ENCODE data around the gene L2HGDH. TPM values are rescaled to one million over a fixed set of nuclear protein-coding genes. Genes with fewer than 3 reads are reported as not detected.
A peak's percentile ranks its signal among the peaks of the same experiment; 100 is the strongest.
"Not testable (repeated sequence)": the region's sequence is repeated elsewhere in the genome, so short reads cannot be mapped to it uniquely, and the experiment has no call there.

The L2HGDH gene
- total RNA-seq, 1 experiment from 2014 or later, result 32.9 TPM

GRCh38 chr14:50319293-50319692 is 7.3 kb upstream of the L2HGDH start:
- Histone ChIP-seq H3K4me1 (ENCODE audit: low read length) (peaks cover 44% of the 10 kb centered on the region), H3K9ac (ENCODE audit: low read length) (peak overlapping the region; percentile 56; the same call in 1 of the 2 replicates), H3K4me3 (ENCODE audit: low read length) (peak overlapping the region; percentile 16; the same call in 1 of the 2 replicates), H3K36me3 (ENCODE audit: insufficient read depth, low read length) (peaks cover 28% of the 10 kb centered on the region), H4K20me1 (ENCODE audit: insufficient read depth, low read depth, low read length) (no peaks in the 10 kb centered on the region), H3K9me2 (replicated peaks; ENCODE audit: insufficient read depth, low read length) (no peaks in the 10 kb centered on the region), H3K27me3 (ENCODE audit: low read length) (no peaks in the 10 kb centered on the region), H3K4me2 (ENCODE audit: low read depth, low read length, poor library complexity, severe bottlenecking) (peak overlapping the region; percentile 77), H3K27ac (ENCODE audit: low read length) (peak overlapping the region; percentile 65), H2AFZ (ENCODE audit: low read length) (no peak overlapping the region), H3K79me2 (ENCODE audit: low read length) (peaks cover 75% of the 10 kb centered on the region), H3K9me3 (ENCODE audit: low read length) (no peaks in the 10 kb centered on the region)
- DNase-seq, result no peak

- Histone ChIP-seq H3K9me2 (replicated peaks; ENCODE audit: insufficient read depth, low read length) (no peaks in the 10 kb centered on the region), H3K79me2 (ENCODE audit: low read length) (peaks cover 80% of the 10 kb centered on the region), H3K4me1 (ENCODE audit: low read length) (peaks cover 51% of the 10 kb centered on the region), H3K4me2 (ENCODE audit: low read depth, low read length, poor library complexity, severe bottlenecking) (no peak overlapping the region), H3K27ac (ENCODE audit: low read length) (peak overlapping the region; percentile 40), H3K27me3 (ENCODE audit: low read length) (no peaks in the 10 kb centered on the region), H3K9me3 (ENCODE audit: low read length) (0 out of 2 replicates have a peak, but pooled peaks cover 2% of the 10 kb centered on the region), H3K36me3 (ENCODE audit: insufficient read depth, low read length) (peaks cover 28% of the 10 kb centered on the region), H2AFZ (ENCODE audit: low read length) (no peak overlapping the region), H3K9ac (ENCODE audit: low read length) (no peak overlapping the region), H4K20me1 (ENCODE audit: insufficient read depth, low read depth, low read length) (no peaks in the 10 kb centered on the region), H3K4me3 (ENCODE audit: low read length) (no peak overlapping the region)
- DNase-seq, result peak; percentile 56
Observed at GRCh38 chr14:50318031-50318626, 6.1 kb upstream of the L2HGDH start.

- Histone ChIP-seq H3K79me2 (ENCODE audit: low read length) (peaks cover 86% of the 10 kb centered on the region), H3K4me3 (ENCODE audit: low read length) (peak overlapping the region; percentile 77; the same call in 1 of the 2 replicates), H3K4me1 (ENCODE audit: low read length) (peaks cover 42% of the 10 kb centered on the region), H3K36me3 (ENCODE audit: insufficient read depth, low read length) (peaks cover 22% of the 10 kb centered on the region), H3K4me2 (ENCODE audit: low read depth, low read length, poor library complexity, severe bottlenecking) (peak overlapping the region; percentile 80)
- not testable (repeated sequence) for H3K9ac ChIP-seq (ENCODE audit: low read length); H2AFZ ChIP-seq (ENCODE audit: low read length); H4K20me1 ChIP-seq (ENCODE audit: insufficient read depth, low read depth, low read length); H3K27ac ChIP-seq (ENCODE audit: low read length); DNase-seq; H3K9me3 ChIP-seq (ENCODE audit: low read length); H3K9me2 ChIP-seq (replicated peaks; ENCODE audit: insufficient read depth, low read length); H3K27me3 ChIP-seq (ENCODE audit: low read length)
Observed at GRCh38 chr14:50314098-50314497, 2.1 kb upstream of the L2HGDH start.

GRCh38 chr14:50312734-50313054 is 665 bp upstream of the L2HGDH start:
- peaks cover 28% of the 10 kb centered on the region for H3K4me1 ChIP-seq (ENCODE audit: low read length)
- no peaks in the 10 kb centered on the region for H3K9me2 ChIP-seq (replicated peaks; ENCODE audit: insufficient read depth, low read length)
- DNase-seq, result no peak
- H3K9me3 ChIP-seq (ENCODE audit: low read length), result 0 out of 2 replicates have a peak, but pooled peaks cover 2% of the 10 kb centered on the region
- H3K4me2 ChIP-seq (ENCODE audit: low read depth, low read length, poor library complexity, severe bottlenecking), result peak overlapping the region; percentile 80
- H2AFZ ChIP-seq (ENCODE audit: low read length), result peak overlapping the region; percentile 61; the same call in 1 of the 2 replicates
- H3K79me2 ChIP-seq (ENCODE audit: low read length), result peaks cover 86% of the 10 kb centered on the region
- peak overlapping the region; percentile 76 for H3K9ac ChIP-seq (ENCODE audit: low read length)
- H3K27me3 ChIP-seq (ENCODE audit: low read length), result no peaks in the 10 kb centered on the region
- H3K27ac ChIP-seq (ENCODE audit: low read length), result peak overlapping the region; percentile 67
- H3K36me3 ChIP-seq (ENCODE audit: insufficient read depth, low read length), result peaks cover 22% of the 10 kb centered on the region
- H3K4me3 ChIP-seq (ENCODE audit: low read length), result peak overlapping the region; percentile 77
- no peaks in the 10 kb centered on the region for H4K20me1 ChIP-seq (ENCODE audit: insufficient read depth, low read depth, low read length)

GRCh38 chr14:50311337-50311971 is 575 bp downstream of the L2HGDH start:
- DNase-seq, result peak; percentile 61
- peak overlapping the region; percentile 67 for H3K27ac ChIP-seq (ENCODE audit: low read length)
- H3K4me3 ChIP-seq (ENCODE audit: low read length), result peak overlapping the region; percentile 77
- H3K27me3 ChIP-seq (ENCODE audit: low read length), result no peaks in the 10 kb centered on the region
- peaks cover 23% of the 10 kb centered on the region for H3K4me1 ChIP-seq (ENCODE audit: low read length)
- peak overlapping the region; percentile 76 for H3K9ac ChIP-seq (ENCODE audit: low read length)
- peak overlapping the region; percentile 15 for H2AFZ ChIP-seq (ENCODE audit: low read length)
- H3K36me3 ChIP-seq (ENCODE audit: insufficient read depth, low read length), result peaks cover 20% of the 10 kb centered on the region
- H3K4me2 ChIP-seq (ENCODE audit: low read depth, low read length, poor library complexity, severe bottlenecking), result peak overlapping the region; percentile 80
- H4K20me1 ChIP-seq (ENCODE audit: insufficient read depth, low read depth, low read length), result no peaks in the 10 kb centered on the region
- H3K79me2 ChIP-seq (ENCODE audit: low read length), result peaks cover 86% of the 10 kb centered on the region
- 0 out of 2 replicates have a peak, but pooled peaks cover 2% of the 10 kb centered on the region for H3K9me3 ChIP-seq (ENCODE audit: low read length)
- H3K9me2 ChIP-seq (replicated peaks; ENCODE audit: insufficient read depth, low read length), result no peaks in the 10 kb centered on the region

GRCh38 chr14:50310445-50310844 is 1.6 kb downstream of the L2HGDH start:
- no peaks in the 10 kb centered on the region for H4K20me1 ChIP-seq (ENCODE audit: insufficient read depth, low read depth, low read length)
- H3K4me1 ChIP-seq (ENCODE audit: low read length), result peaks cover 23% of the 10 kb centered on the region
- H3K27me3 ChIP-seq (ENCODE audit: low read length), result no peaks in the 10 kb centered on the region
- H2AFZ ChIP-seq (ENCODE audit: low read length), result no peak overlapping the region
- H3K27ac ChIP-seq (ENCODE audit: low read length), result no peak overlapping the region
- H3K9me3 ChIP-seq (ENCODE audit: low read length), result 0 out of 2 replicates have a peak, but pooled peaks cover 2% of the 10 kb centered on the region
- no peaks in the 10 kb centered on the region for H3K9me2 ChIP-seq (replicated peaks; ENCODE audit: insufficient read depth, low read length)
- H3K4me3 ChIP-seq (ENCODE audit: low read length), result peak overlapping the region; percentile 77
- H3K9ac ChIP-seq (ENCODE audit: low read length), result peak overlapping the region; percentile 76
- H3K4me2 ChIP-seq (ENCODE audit: low read depth, low read length, poor library complexity, severe bottlenecking), result peak overlapping the region; percentile 80
- H3K36me3 ChIP-seq (ENCODE audit: insufficient read depth, low read length), result peaks cover 14% of the 10 kb centered on the region
- no peak for DNase-seq
- peaks cover 87% of the 10 kb centered on the region for H3K79me2 ChIP-seq (ENCODE audit: low read length)

GRCh38 chr14:50308363-50308915 is 3.6 kb downstream of the L2HGDH start:
- Histone ChIP-seq H2AFZ (ENCODE audit: low read length) (no peak overlapping the region), H3K4me1 (ENCODE audit: low read length) (peaks cover 19% of the 10 kb centered on the region), H4K20me1 (ENCODE audit: insufficient read depth, low read depth, low read length) (no peaks in the 10 kb centered on the region), H3K27ac (ENCODE audit: low read length) (no peak overlapping the region), H3K4me2 (ENCODE audit: low read depth, low read length, poor library complexity, severe bottlenecking) (no peak overlapping the region), H3K9me3 (ENCODE audit: low read length) (no peaks in the 10 kb centered on the region), H3K36me3 (ENCODE audit: insufficient read depth, low read length) (peaks cover 10% of the 10 kb centered on the region; the same call in 1 of the 2 replicates), H3K4me3 (ENCODE audit: low read length) (no peak overlapping the region), H3K9ac (ENCODE audit: low read length) (no peak overlapping the region), H3K79me2 (ENCODE audit: low read length) (peaks cover 94% of the 10 kb centered on the region), H3K9me2 (replicated peaks; ENCODE audit: insufficient read depth, low read length) (no peaks in the 10 kb centered on the region), H3K27me3 (ENCODE audit: low read length) (no peaks in the 10 kb centered on the region)
- no peak for DNase-seq

GRCh38 chr14:50303744-50304471 is 8.1 kb downstream of the L2HGDH start:
- no peak overlapping the region for H3K4me2 ChIP-seq (ENCODE audit: low read depth, low read length, poor library complexity, severe bottlenecking)
- no peaks in the 10 kb centered on the region; the same call in 1 of the 2 replicates for H3K4me1 ChIP-seq (ENCODE audit: low read length)
- H3K4me3 ChIP-seq (ENCODE audit: low read length), result no peak overlapping the region
- peaks cover 95% of the 10 kb centered on the region for H3K79me2 ChIP-seq (ENCODE audit: low read length)
- no peaks in the 10 kb centered on the region for H4K20me1 ChIP-seq (ENCODE audit: insufficient read depth, low read depth, low read length)
- H3K9me3 ChIP-seq (ENCODE audit: low read length), result no peaks in the 10 kb centered on the region
- H3K9me2 ChIP-seq (replicated peaks; ENCODE audit: insufficient read depth, low read length), result no peaks in the 10 kb centered on the region
- H3K9ac ChIP-seq (ENCODE audit: low read length), result no peak overlapping the region
- H2AFZ ChIP-seq (ENCODE audit: low read length), result no peak overlapping the region
- H3K27ac ChIP-seq (ENCODE audit: low read length), result no peak overlapping the region
- peak; percentile 56 for DNase-seq
- H3K36me3 ChIP-seq (ENCODE audit: insufficient read depth, low read length), result peaks cover 41% of the 10 kb centered on the region
- no peaks in the 10 kb centered on the region for H3K27me3 ChIP-seq (ENCODE audit: low read length)

Data from Karpas-422 (cell line).